SK-N-SH (cell line): ENCODE measurements around the gene DSG2. TPM values are rescaled to one million over a fixed set of nuclear protein-coding genes. Genes with fewer than 3 reads are reported as not detected.

Experiments
- CTCF ChIA-PET: fragments of 300-600, 350-600 bp; formaldehyde crosslinking; extraction: SDS; loops from one replicate; lab custom pipeline; 2021; lab: Yijun Ruan, JAX
- POLR2A ChIA-PET: fragments of 350-600 bp; sonication (Branson Sonifier 250); formaldehyde crosslinking; extraction: SDS; loops from one replicate; lab custom pipeline; 2020; ENCODE audit warnings: antibody characterized with exemption, inconsistent platforms; lab: Yijun Ruan, JAX
- DNase-seq: peaks from one replicate; pipeline ENCODE4 v3.0.0; 2012
- H2AFZ ChIP-seq: fragments of 200-600 bp; sonication (generic); 2 replicates; pipeline ENCODE4 v1.8.1; 2016; ENCODE audit warnings: antibody characterized with exemption, mild to moderate bottlenecking, low read depth
- H3F3A ChIP-seq: fragments of 200-600 bp; sonication (generic); replicated peaks from 2 replicates; pipeline ENCODE3; 2016; ENCODE audit warnings: antibody characterized with exemption, mild to moderate bottlenecking; ENCODE audit not compliant: insufficient read depth
- H3K27ac ChIP-seq, 2 experiments: fragments of 200-500 bp in 1 of 2; fragments of 200-600 bp in 1 of 2; sonication (Bioruptor generic) in 1 of 2; sonication (generic), shearing (Covaris generic) in 1 of 2; 2 replicates each; pipeline versions ENCODE4 v1.5.1 to v1.6.1; 2014 to 2016; ENCODE audit warnings: low read depth in 2 of 2, inconsistent platforms in 1 of 2, low read length in 1 of 2, mild to moderate bottlenecking in 1 of 2, mixed read lengths in 1 of 2
- H3K27me3 ChIP-seq: fragments of 200-600 bp; sonication (generic), shearing (Covaris generic); 2 replicates; pipeline ENCODE4 v1.6.1; 2016; ENCODE audit warnings: mixed run types; ENCODE audit not compliant: insufficient read depth
- H3K36me3 ChIP-seq, 2 experiments: fragments of 200-500 bp in 1 of 2; fragments of 200-600 bp in 1 of 2; sonication (Bioruptor generic) in 1 of 2; sonication (generic) in 1 of 2; replicated peaks in 1 of 2; 2 replicates each; pipeline versions ENCODE3 to v1.5.1; 2014 to 2016; ENCODE audit warnings: low read length in 1 of 2, mild to moderate bottlenecking in 1 of 2; ENCODE audit not compliant: insufficient read depth in 2 of 2, control insufficient read depth in 1 of 2
- H3K4me1 ChIP-seq, 2 experiments: fragments of 200-500 bp in 1 of 2; fragments of 200-600 bp in 1 of 2; sonication (Bioruptor generic) in 1 of 2; sonication (generic), shearing (Covaris generic) in 1 of 2; 2 replicates each; pipeline versions ENCODE4 v1.5.1 to v1.6.1; 2014 to 2016; ENCODE audit warnings: low read depth in 1 of 2, low read length in 1 of 2, mixed run types in 1 of 2; ENCODE audit not compliant: insufficient read depth in 2 of 2, control insufficient read depth in 1 of 2
- H3K4me2 ChIP-seq: fragments of 200-600 bp; sonication (generic), shearing (Covaris generic); 2 replicates; pipeline ENCODE4 v1.6.1; 2017; ENCODE audit warnings: mixed run types
- H3K4me3 ChIP-seq, 2 experiments: fragments of 200-500 bp in 1 of 2; fragments of 200-600 bp in 1 of 2; sonication (Bioruptor generic) in 1 of 2; sonication (generic), shearing (Covaris generic) in 1 of 2; 2 replicates each; pipeline versions ENCODE4 v1.5.1 to v1.8.1; 2014 to 2016; ENCODE audit warnings: low read depth in 2 of 2, inconsistent platforms in 1 of 2, low read length in 1 of 2, mild to moderate bottlenecking in 1 of 2, mixed read lengths in 1 of 2, moderate library complexity in 1 of 2
- H3K79me2 ChIP-seq: fragments of 200-600 bp; sonication (generic); 2 replicates; pipeline ENCODE4 v1.8.1; 2017; ENCODE audit warnings: mild to moderate bottlenecking; ENCODE audit not compliant: insufficient read depth
- H3K9ac ChIP-seq: fragments of 200-600 bp; sonication (generic); 2 replicates; pipeline ENCODE4 v1.6.1; 2017; ENCODE audit warnings: mixed run types
- H3K9me2 ChIP-seq: fragments of 200-600 bp; sonication (generic); 2 replicates; pipeline ENCODE4 v1.6.1; 2017; ENCODE audit warnings: mixed run types
- H3K9me3 ChIP-seq: fragments of 200-600 bp; sonication (generic); 2 replicates; pipeline ENCODE4 v1.6.1; 2017; ENCODE audit warnings: mixed run types, mild to moderate bottlenecking, moderate library complexity
- H4K20me1 ChIP-seq: fragments of 200-600 bp; sonication (generic); 2 replicates; pipeline ENCODE4 v1.6.1; 2017; ENCODE audit warnings: mild to moderate bottlenecking, mixed run types; ENCODE audit not compliant: insufficient read depth
- CHD2 ChIP-seq: fragments of 150-350 bp; IDR thresholded peaks from 2 replicates; pipeline ENCODE4 v1.6.1; 2018; ENCODE audit warnings: low read length; ENCODE audit not compliant: partially characterized antibody
- ELF1 ChIP-seq: IDR thresholded peaks from 2 replicates; pipeline ENCODE4 v1.4.0; 2012
- EP300 ChIP-seq, 2 experiments: IDR thresholded peaks; 2 replicates each; pipeline versions ENCODE4 v1.4.0 to v1.6.1; 2012; ENCODE audit warnings: borderline replicate concordance in 1 of 2, low read depth in 1 of 2, low read length in 1 of 2
- FOSL2 ChIP-seq: IDR thresholded peaks from 2 replicates; pipeline ENCODE4 v1.4.0; 2012; ENCODE audit warnings: low read depth, mild to moderate bottlenecking, moderate library complexity, borderline replicate concordance
- FOXJ3 ChIP-seq: sonication (generic); formaldehyde crosslinking; IDR thresholded peaks from 2 replicates; pipeline ENCODE4 v1.5.1; 2020; ENCODE audit warnings: mild to moderate bottlenecking, missing genetic modification reagents
- FOXM1 ChIP-seq: IDR thresholded peaks from 2 replicates; pipeline ENCODE4 v1.4.0; 2012; ENCODE audit warnings: low read depth, mild to moderate bottlenecking
- GABPA ChIP-seq: IDR thresholded peaks from 2 replicates; pipeline ENCODE4 v1.4.0; 2012; ENCODE audit warnings: low read depth, mild to moderate bottlenecking
- GATA2 ChIP-seq: sonication (generic); formaldehyde crosslinking; IDR thresholded peaks from 2 replicates; pipeline ENCODE4 v1.5.0; 2020; ENCODE audit warnings: mild to moderate bottlenecking, missing genetic modification reagents
- MEF2A ChIP-seq: IDR thresholded peaks from 2 replicates; pipeline ENCODE4 v1.4.0; 2012; ENCODE audit warnings: low read depth, borderline replicate concordance
- MXI1 ChIP-seq: IDR thresholded peaks from 2 replicates; pipeline ENCODE4 v1.6.1; 2012; ENCODE audit warnings: mild to moderate bottlenecking, low read depth, low read length, improper control_type of control experiment
- NRF1 ChIP-seq: IDR thresholded peaks from 2 replicates; pipeline ENCODE4 v1.6.1; 2012; ENCODE audit warnings: low read depth, mild to moderate bottlenecking, low read length
- RFX5 ChIP-seq: IDR thresholded peaks from 2 replicates; pipeline ENCODE4 v1.6.1; 2012; ENCODE audit warnings: mild to moderate bottlenecking, improper control_type of control experiment, low read length
- RXRA ChIP-seq: IDR thresholded peaks from 2 replicates; pipeline ENCODE4 v1.4.0; 2012; ENCODE audit warnings: low read depth, mild to moderate bottlenecking, borderline replicate concordance
- TAF1 ChIP-seq: IDR thresholded peaks from 2 replicates; pipeline ENCODE4 v1.6.1; 2012; ENCODE audit warnings: low read depth, mild to moderate bottlenecking, low read length, moderate library complexity, borderline replicate concordance
- TEAD4 ChIP-seq: IDR thresholded peaks from 2 replicates; pipeline ENCODE4 v1.4.0; 2012; ENCODE audit warnings: mild to moderate bottlenecking, borderline replicate concordance; ENCODE audit not compliant: insufficient read depth
- ZBTB33 ChIP-seq: IDR thresholded peaks from 2 replicates; pipeline ENCODE4 v1.4.0; 2012; ENCODE audit warnings: low read depth, borderline replicate concordance
- WGBS: methylation state at CpG from one replicate; pipeline ENCODE4 v1.1.6; 2017; ENCODE audit warnings: low lambda C conversion rate; 5-methylcytosine and 5-hydroxymethylcytosine counted together
- polyA plus RNA-seq, 3 experiments: library from polyadenylated mRNA; depleted of rRNA; stranded (reverse); fragments of >200 nt; gene quantifications; 2 replicates each; pipeline ENCODE4 v1.2.3, GENCODE V29; 2012
- TF ChIP-seq, protein P1 (sequence below): IDR thresholded peaks from 2 replicates; pipeline ENCODE4 v1.6.1; 2012; ENCODE audit warnings: mild to moderate bottlenecking, low read depth, low read length, moderate library complexity
- TF ChIP-seq, protein P2 (sequence below): IDR thresholded peaks from 2 replicates; pipeline ENCODE4 v1.4.0; 2012; ENCODE audit warnings: low read depth

Gene DSG2
- polyA plus RNA-seq, 1 of the 3 experiments (the other 2 are of a cell fraction): not detected

DNA sequence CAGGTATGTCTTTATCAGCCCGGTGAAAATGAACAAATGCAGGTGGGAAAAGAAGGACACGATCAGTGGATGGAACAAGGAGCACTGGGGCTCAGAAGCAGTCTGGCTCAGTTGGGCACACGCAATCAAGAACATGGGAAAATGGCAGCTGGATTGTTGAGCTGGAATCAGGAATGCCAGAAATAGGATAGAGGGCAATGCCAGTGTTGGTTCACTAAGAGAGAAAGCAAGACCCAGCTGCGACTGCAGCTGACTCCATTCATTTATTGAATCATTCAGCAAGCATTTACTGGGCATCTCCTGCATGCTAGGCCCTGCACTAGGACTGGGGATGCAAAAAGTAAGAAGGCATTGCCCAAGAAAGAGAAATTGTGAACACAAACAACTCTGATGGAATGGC is 80.1 kb downstream of the DSG2 start:
- Histone ChIP-seq H3K4me3 (no peak overlapping the region), H3K27ac (no peak overlapping the region), H3K9me3 (no peaks in the 10 kb centered on the region), H3K4me2 (no peak overlapping the region), H3K27me3 (no peaks in the 10 kb centered on the region), H3F3A (peaks cover 4% of the 10 kb centered on the region), H3K9ac (no peak overlapping the region)
- TF ChIP-seq MXI1: no peak
- no peak for TF ChIP-seq TEAD4
- TF ChIP-seq, protein P1, sequence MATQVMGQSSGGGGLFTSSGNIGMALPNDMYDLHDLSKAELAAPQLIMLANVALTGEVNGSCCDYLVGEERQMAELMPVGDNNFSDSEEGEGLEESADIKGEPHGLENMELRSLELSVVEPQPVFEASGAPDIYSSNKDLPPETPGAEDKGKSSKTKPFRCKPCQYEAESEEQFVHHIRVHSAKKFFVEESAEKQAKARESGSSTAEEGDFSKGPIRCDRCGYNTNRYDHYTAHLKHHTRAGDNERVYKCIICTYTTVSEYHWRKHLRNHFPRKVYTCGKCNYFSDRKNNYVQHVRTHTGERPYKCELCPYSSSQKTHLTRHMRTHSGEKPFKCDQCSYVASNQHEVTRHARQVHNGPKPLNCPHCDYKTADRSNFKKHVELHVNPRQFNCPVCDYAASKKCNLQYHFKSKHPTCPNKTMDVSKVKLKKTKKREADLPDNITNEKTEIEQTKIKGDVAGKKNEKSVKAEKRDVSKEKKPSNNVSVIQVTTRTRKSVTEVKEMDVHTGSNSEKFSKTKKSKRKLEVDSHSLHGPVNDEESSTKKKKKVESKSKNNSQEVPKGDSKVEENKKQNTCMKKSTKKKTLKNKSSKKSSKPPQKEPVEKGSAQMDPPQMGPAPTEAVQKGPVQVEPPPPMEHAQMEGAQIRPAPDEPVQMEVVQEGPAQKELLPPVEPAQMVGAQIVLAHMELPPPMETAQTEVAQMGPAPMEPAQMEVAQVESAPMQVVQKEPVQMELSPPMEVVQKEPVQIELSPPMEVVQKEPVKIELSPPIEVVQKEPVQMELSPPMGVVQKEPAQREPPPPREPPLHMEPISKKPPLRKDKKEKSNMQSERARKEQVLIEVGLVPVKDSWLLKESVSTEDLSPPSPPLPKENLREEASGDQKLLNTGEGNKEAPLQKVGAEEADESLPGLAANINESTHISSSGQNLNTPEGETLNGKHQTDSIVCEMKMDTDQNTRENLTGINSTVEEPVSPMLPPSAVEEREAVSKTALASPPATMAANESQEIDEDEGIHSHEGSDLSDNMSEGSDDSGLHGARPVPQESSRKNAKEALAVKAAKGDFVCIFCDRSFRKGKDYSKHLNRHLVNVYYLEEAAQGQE: no peak
- TF ChIP-seq FOSL2: no peak
- no peak for TF ChIP-seq FOXM1
- no peak for TF ChIP-seq GATA2 (CRISPR knock-in tag)
- TF ChIP-seq, protein P2, sequence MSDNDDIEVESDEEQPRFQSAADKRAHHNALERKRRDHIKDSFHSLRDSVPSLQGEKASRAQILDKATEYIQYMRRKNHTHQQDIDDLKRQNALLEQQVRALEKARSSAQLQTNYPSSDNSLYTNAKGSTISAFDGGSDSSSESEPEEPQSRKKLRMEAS: no peak
- no peak for TF ChIP-seq RXRA
- TF ChIP-seq CHD2: no peak
- TF ChIP-seq, all 33 proteins: peak for 0
- Histone ChIP-seq H4K20me1 (no peaks in the 10 kb centered on the region), H3K79me2 (no peaks in the 10 kb centered on the region), H3K36me3 (no peaks in the 10 kb centered on the region), H3K9me2 (no peaks in the 10 kb centered on the region), H2AFZ (no peak overlapping the region), H3K4me1 (no peaks in the 10 kb centered on the region; a peak in 2 of 4 replicates)
- ChIA-PET POLR2A (no interaction called here), CTCF (interaction anchor here (2.2 to 2.3 kb wide), 2 partner anchors 13 to 144 kb away, joined by 7 to 8 read pairs; no protein-coding TSS in a partner anchor)
- no peak for DNase-seq
- WGBS: 74% methylated on average over 4 of the region's 4 CpGs

GRCh38 chr18:31579375-31579774 is 81.4 kb downstream of the DSG2 start:
- 86% methylated on average over 2 of the region's 2 CpGs for WGBS
- no peak for TF ChIP-seq GABPA
- no peak for TF ChIP-seq RFX5
- TF ChIP-seq TAF1: no peak
- TF ChIP-seq NRF1: no peak
- TF ChIP-seq FOXM1: no peak
- no peak for TF ChIP-seq MXI1
- no peak for TF ChIP-seq ELF1
- TF ChIP-seq FOXJ3 (CRISPR knock-in tag): no peak
- TF ChIP-seq EP300 (IDR thresholded peaks at IDR 0.05; ENCODE audit: borderline replicate concordance in 1 of 2, low read depth in 1 of 2, low read length in 1 of 2): no peak
- no peak for TF ChIP-seq ZBTB33
- no peak for TF ChIP-seq MEF2A
- TF ChIP-seq FOSL2: no peak
- TF ChIP-seq, protein P1: no peak
- TF ChIP-seq GATA2 (CRISPR knock-in tag): no peak

More at GRCh38 chr18:31579375-31579774, 81.4 kb downstream of the DSG2 start:
- Histone ChIP-seq H3K9me2 (no peaks in the 10 kb centered on the region), H3K4me3 (no peak overlapping the region), H3K36me3 (no peaks in the 10 kb centered on the region), H3K9ac (no peak overlapping the region), H4K20me1 (no peaks in the 10 kb centered on the region), H3K79me2 (no peaks in the 10 kb centered on the region), H3K27me3 (no peaks in the 10 kb centered on the region), H2AFZ (no peak overlapping the region), H3K4me2 (no peak overlapping the region), H3K27ac (no peak overlapping the region), H3K9me3 (no peaks in the 10 kb centered on the region), H3F3A (peaks cover 4% of the 10 kb centered on the region), H3K4me1 (no peaks in the 10 kb centered on the region; a peak in 2 of 4 replicates)
- DNase-seq: no peak
- POLR2A ChIA-PET: no interaction called here
- CTCF ChIA-PET: interaction anchor here (2.3 kb wide), 1 partner anchor 143 kb away, joined by 7 read pairs; no protein-coding TSS in a partner anchor
